T-helper 9 cell (primary cell): ENCODE measurements around the gene SSPN.

Experiments used
- DNase-seq: peaks from one replicate; pipeline ENCODE4 v3.0.0-alpha.2; 2020

The SSPN gene

GRCh38 chr12:26287671-26288381 lies 92.5 kb downstream of the SSPN start:
- DNase-seq = no peak

- DNase-seq = no peak
Observed at GRCh38 chr12:26290565-26290964, 95.2 kb downstream of the SSPN start.

GRCh38 chr12:26292596-26292995 lies 97.2 kb downstream of the SSPN start:
- no peak for DNase-seq

GRCh38 chr12:26293612-26294011 lies 98.2 kb downstream of the SSPN start:
- no peak for DNase-seq

- DNase-seq = no peak
Observed at GRCh38 chr12:26295001-26295400, 99.6 kb downstream of the SSPN start.

GRCh38 chr12:26297396-26298070 lies 102.2 kb downstream of the SSPN start:
- no peak for DNase-seq

GRCh38 chr12:26298785-26299621 lies 103.6 kb downstream of the SSPN start:
- no peak for DNase-seq

- no peak for DNase-seq
Observed at GRCh38 chr12:26299751-26300150, 104.4 kb downstream of the SSPN start.
